K562 (cell line): Measurements from ENCODE around the gene DNAJB1. TPM values are rescaled to one million over a fixed set of nuclear protein-coding genes. Genes with fewer than 3 reads are reported as not detected.

Experiments
- ATAC-seq: fragments of 200-7000 bp; cut with Tn5 transposase; 3 replicates; pipeline ENCODE4 v1.9.1; 2020; ENCODE audit warnings: moderate library complexity
- BruUV-seq: library from RNA; stranded (reverse); fragments of 400-500 nt; replicated peaks from 2 replicates; lab custom pipeline; 2021; lab: Mats Ljungman, UMichigan
- CTCF ChIA-PET: fragments of 300-600 bp; formaldehyde crosslinking; extraction: SDS; loops from one replicate; lab custom pipeline; 2021; ENCODE audit warnings: low intra/inter-chr PET ratio; lab: Yijun Ruan, JAX
- POLR2A ChIA-PET: fragments of 300-600, 350-650 bp; sonication (Branson Sonifier 250); formaldehyde crosslinking; extraction: SDS; loops from one replicate; lab custom pipeline; 2021; ENCODE audit warnings: antibody characterized with exemption, inconsistent platforms; lab: Yijun Ruan, JAX
- DNase-seq, 4 experiments: peaks; one replicate each; pipeline versions ENCODE4 v3.0.0 to v3.0.0-alpha.2; 2011 to 2018; ENCODE audit warnings: low spot score in 3 of 4, mixed read lengths in 3 of 4; ENCODE audit errors: extremely low read depth in 1 of 4
- FAIRE-seq: peaks from 2 replicates; lab custom pipeline; 2011; peaks lifted over from hg19 to GRCh38; lab: Jason Lieb, UNC
- H2AFZ ChIP-seq: 2 replicates; pipeline ENCODE4 v1.6.0; 2011; ENCODE audit warnings: low read depth, low read length, control low read depth, inconsistent platforms
- H3K27ac ChIP-seq: fragments of 200-600 bp; 3 replicates; pipeline ENCODE4 v1.8.0; 2011; ENCODE audit warnings: low read depth, mild to moderate bottlenecking, control low read depth, inconsistent platforms, low read length, moderate library complexity, mixed read lengths; ENCODE audit errors: extremely low read depth
- H3K27me3 ChIP-seq, 2 experiments: fragments of 300-600 bp in 1 of 2; 2 replicates in 1 of 2; 3 replicates in 1 of 2; pipeline versions ENCODE4 v1.6.0 to v1.8.0; 2011; ENCODE audit warnings: inconsistent platforms in 2 of 2, low read length in 2 of 2, mild to moderate bottlenecking in 1 of 2, mixed read lengths in 1 of 2, moderate library complexity in 1 of 2; ENCODE audit not compliant: control insufficient read depth in 2 of 2, insufficient read depth in 2 of 2
- H3K36me3 ChIP-seq: fragments of 300-600 bp; 3 replicates; pipeline ENCODE4 v1.8.0; 2011; ENCODE audit warnings: mild to moderate bottlenecking, low read length, inconsistent platforms; ENCODE audit not compliant: control insufficient read depth, insufficient read depth
- H3K4me1 ChIP-seq, 2 experiments: fragments of 200-600 bp in 1 of 2; replicated peaks in 1 of 2; 2 replicates in 1 of 2; 3 replicates in 1 of 2; pipeline versions ENCODE4 v1.5.1 to v1.8.0; 2011; ENCODE audit warnings: inconsistent platforms in 2 of 2, low read length in 2 of 2, mild to moderate bottlenecking in 1 of 2, mixed read lengths in 1 of 2, moderate library complexity in 1 of 2; ENCODE audit not compliant: control insufficient read depth in 2 of 2, insufficient read depth in 2 of 2
- H3K4me2 ChIP-seq: 2 replicates; pipeline ENCODE4 v1.6.1; 2011; ENCODE audit warnings: low read length, control low read depth, inconsistent platforms, mixed read lengths; ENCODE audit not compliant: insufficient read depth
- H3K4me3 ChIP-seq: fragments of 200-600 bp; sonication (generic), shearing (Covaris generic); 2 replicates; pipeline ENCODE4 v1.5.1; 2016; ENCODE audit warnings: control low read depth, inconsistent platforms
- H3K79me2 ChIP-seq: fragments of 200-600 bp; 3 replicates; pipeline ENCODE4 v1.8.0; 2011; ENCODE audit warnings: low read length, inconsistent platforms; ENCODE audit not compliant: control insufficient read depth, insufficient read depth
- H3K9ac ChIP-seq, 2 experiments: 2 replicates each; pipeline versions ENCODE4 v1.6.0 to v1.6.1; 2011; ENCODE audit warnings: low read depth in 2 of 2, low read length in 2 of 2, control low read depth in 1 of 2, inconsistent platforms in 1 of 2, mild to moderate bottlenecking in 1 of 2, mixed read lengths in 1 of 2; ENCODE audit not compliant: insufficient read depth in 1 of 2
- H3K9me1 ChIP-seq: one replicate; pipeline ENCODE4 v1.6.0; 2011; ENCODE audit warnings: inconsistent platforms, mild to moderate bottlenecking, low read length, moderate library complexity; ENCODE audit not compliant: control insufficient read depth, insufficient read depth
- H3K9me3 ChIP-seq: replicated peaks from 2 replicates; pipeline ENCODE4 v1.5.1; 2011; ENCODE audit warnings: low read depth, low read length, inconsistent platforms; ENCODE audit not compliant: control insufficient read depth, insufficient read depth
- H4K20me1 ChIP-seq: replicated peaks from 2 replicates; pipeline ENCODE4 v1.6.1; 2011; ENCODE audit warnings: low read length, inconsistent platforms, mixed read lengths; ENCODE audit not compliant: control insufficient read depth, insufficient read depth
- BACH1 ChIP-seq: fragments of 200-800 bp; sonication (Bioruptor generic); IDR thresholded peaks from 2 replicates; pipeline ENCODE4 v1.6.1; 2016; ENCODE audit warnings: missing genetic modification characterization, missing compliant biosample characterization
- FOXA3 ChIP-seq, 2 experiments: fragments of 450-650 bp in 1 of 2; sonication (generic) in 1 of 2; formaldehyde crosslinking; IDR thresholded peaks in 1 of 2; conservative IDR thresholded peaks in 1 of 2; 2 replicates each; pipeline versions ENCODE4 v1.4.0 to v1.8.0; 2020 to 2022; ENCODE audit warnings: mild to moderate bottlenecking in 2 of 2, missing genetic modification reagents in 1 of 2
- HCFC1 ChIP-seq: IDR thresholded peaks from 2 replicates; pipeline ENCODE4 v1.6.1; 2012; ENCODE audit warnings: low read depth, low read length, improper control_type of control experiment
- HMG20B ChIP-seq: fragments of 250-450 bp; sonication (Bioruptor Pico); IDR thresholded peaks from 2 replicates; pipeline ENCODE4 v1.5.0; 2021; ENCODE audit warnings: mild to moderate bottlenecking
- RAD51 ChIP-seq: fragments of 450-650 bp; IDR thresholded peaks from 2 replicates; pipeline ENCODE4 v1.7.1; 2016; ENCODE audit warnings: low read depth, mild to moderate bottlenecking, borderline replicate concordance
- SPI1 ChIP-seq: IDR thresholded peaks from 2 replicates; pipeline ENCODE4 v1.6.1; 2011; ENCODE audit warnings: low read depth, low read length, control low read depth, borderline replicate concordance
- ZNF143 ChIP-seq: sonication (generic); formaldehyde crosslinking; IDR thresholded peaks from 2 replicates; pipeline ENCODE4 v1.9.0; 2022; ENCODE audit warnings: mild to moderate bottlenecking, missing genetic modification reagents
- WGBS: fragments of 100-300 bp; shearing (Covaris generic); methylation state at CpG from one replicate; pipeline ENCODE4 v1.1.6; 2016; ENCODE audit warnings: low coverage, mixed read lengths; ENCODE audit not compliant: insufficient coverage; ENCODE audit errors: missing lambda C conversion rate; 5-methylcytosine and 5-hydroxymethylcytosine counted together
- in situ Hi-C: fragments of 300-500 bp; cut with MboI; formaldehyde crosslinking; loops from 4 replicates; pipeline ENCODE4 v1.15.0; 2018; ENCODE audit warnings: inconsistent platforms, mixed read lengths
- intact Hi-C: fragments of 100-400 bp; cut with micrococcal nuclease; formaldehyde crosslinking; loops from 2 replicates; pipeline ENCODE4 v1.14.2; 2022
- polyA plus RNA-seq, 8 experiments: library from polyadenylated mRNA; depleted of rRNA in 4 of 8; stranded (reverse) in 5 of 8; unstranded in 3 of 8; fragments of >200 nt; fragmentation: Nextera tagmentation in 2 of 8; fragmentation: Illumina TruSeq in 1 of 8; extraction: Ambion mirVana in 2 of 8; extraction: Trizol in 1 of 8; gene quantifications; 2 replicates each; pipeline versions ENCODE4 v1.2.1 to v1.2.3, GENCODE V29; 2011 to 2014; ENCODE audit warnings: inconsistent platforms in 1 of 8, missing spikeins in 1 of 8
- total RNA-seq, 7 experiments: library from RNA; depleted of rRNA in 6 of 7; stranded (reverse); fragments of >200 nt in 6 of 7; fragmentation: Illumina TruSeq in 2 of 7; extraction: Trizol in 2 of 7; gene quantifications; 2 replicates each; pipeline versions ENCODE4 v1.2.1 to v1.2.3, GENCODE V29; 2011 to 2021; ENCODE audit warnings: low replicate concordance in 1 of 7
- TF ChIP-seq, protein P1 (sequence below): sonication (generic); formaldehyde crosslinking; IDR thresholded peaks from 2 replicates; pipeline ENCODE4 v1.8.0; 2022; ENCODE audit warnings: mild to moderate bottlenecking, missing genetic modification reagents
- TF ChIP-seq, protein P2 (sequence below): sonication (generic); formaldehyde crosslinking; IDR thresholded peaks from 2 replicates; pipeline ENCODE4 v1.8.0; 2022; ENCODE audit warnings: missing genetic modification reagents, mild to moderate bottlenecking, moderate library complexity, borderline replicate concordance
- TF ChIP-seq, protein P3 (sequence below): fragments of 450-650 bp; IDR thresholded peaks from 2 replicates; pipeline ENCODE4 v1.6.1; 2018; ENCODE audit not compliant: partially characterized antibody

Gene DNAJB1
- total and polyA plus RNA-seq, 9 of the 15 experiments (the other 6 are each of a cell fraction or from before 2014, with no cell fraction given), result 13.2 to 113 (median 62.1) TPM

DNA sequence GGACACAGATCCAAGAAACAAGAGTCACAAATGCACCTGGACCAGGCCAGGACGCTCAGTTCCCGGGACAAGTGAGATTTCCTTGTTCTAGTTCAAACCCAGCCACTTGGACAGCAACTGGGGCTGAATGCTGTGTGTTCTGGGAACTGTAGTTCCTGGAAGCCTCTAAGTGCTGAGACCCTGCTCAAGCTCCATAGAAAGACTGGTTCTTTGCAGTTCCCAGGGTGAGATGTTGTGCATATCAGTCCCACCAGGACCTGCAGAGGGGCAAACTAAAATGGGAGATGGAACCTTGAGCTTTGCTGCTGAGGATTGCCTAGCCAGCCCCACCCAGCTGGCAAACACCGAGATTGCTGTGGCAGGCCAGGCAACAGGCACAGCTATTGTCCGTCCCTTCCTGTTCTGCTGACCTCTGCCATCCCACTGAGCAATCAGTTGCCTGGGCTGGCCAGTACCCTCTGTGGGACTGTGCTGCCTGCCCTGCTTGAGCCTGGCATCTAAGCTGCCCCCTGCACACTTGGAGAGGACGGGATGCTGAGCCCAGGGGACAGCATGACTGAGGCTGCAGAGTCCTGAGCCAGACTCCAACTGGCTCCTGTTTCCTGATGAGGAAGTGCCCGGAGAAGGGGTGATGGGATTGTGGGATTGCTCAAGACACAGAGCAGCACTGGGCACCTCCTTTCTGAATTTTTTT is 20.8 kb downstream of the DNAJB1 start:
- FAIRE-seq (peak; percentile 84), ATAC-seq (peak; percentile 19; the same call in 1 of the 3 replicates), DNase-seq (peak in 2 of 4 experiments; percentile 6 to 69)
- Histone ChIP-seq H3K79me2 (peaks cover 5% of the 10 kb centered on the region; the same call in 2 of the 3 replicates), H3K9me3 (no peaks in the 10 kb centered on the region), H2AFZ (peak overlapping the region; percentile 93), H3K4me1 (peaks cover 16 to 29% of the 10 kb centered on the region in 2 experiments; a peak in 4 of 5 replicates), H3K9me1 (no peaks in the 10 kb centered on the region), H3K4me2 (peak overlapping the region; percentile 82; the same call in 1 of the 2 replicates), H3K36me3 (no peaks in the 10 kb centered on the region), H3K4me3 (no peak overlapping the region), H4K20me1 (no peaks in the 10 kb centered on the region), H3K27ac (no peak overlapping the region), H3K27me3 (no peaks in the 10 kb centered on the region), H3K9ac (peak overlapping the region in 1 of 2 experiments; percentile 80; a peak in 2 of 4 replicates)
- BruUV-seq, result no TSS peak
- 33% methylated on average over 6 of the region's 6 CpGs for WGBS
- intact Hi-C loops, result no loop called here
- ChIA-PET CTCF (interaction anchor here (0.6 kb wide), 1 partner anchor 11 kb away, joined by 3 read pairs; no protein-coding TSS in a partner anchor), POLR2A (interaction anchor here (0.7 to 2.1 kb wide), 5 partner anchors 9 to 20 kb away, joined by 3 to 11 read pairs (median 7); no protein-coding TSS in a partner anchor)
- in situ Hi-C loops, result no loop called here
- TF ChIP-seq SPI1 (peak; percentile 15; the same call in 1 of the 2 replicates), HCFC1 (peak; percentile 71), FOXA3 (CRISPR knock-in tag; conservative IDR thresholded peaks at IDR 0.05 in 1 of 2, IDR thresholded peaks at IDR 0.05 in 1 of 2) (0 out of 4 replicates have a peak, but pooled peaks of 1 of the 2 experiments have one; percentile 41), RAD51 (no peak), BACH1 (0 out of 2 replicates have a peak, but pooled peaks have one; percentile 32), ZNF143 (CRISPR knock-in tag) (peak; percentile 67), HMG20B (CRISPR knock-in tag) (no peak)
- TF ChIP-seq, protein P1, sequence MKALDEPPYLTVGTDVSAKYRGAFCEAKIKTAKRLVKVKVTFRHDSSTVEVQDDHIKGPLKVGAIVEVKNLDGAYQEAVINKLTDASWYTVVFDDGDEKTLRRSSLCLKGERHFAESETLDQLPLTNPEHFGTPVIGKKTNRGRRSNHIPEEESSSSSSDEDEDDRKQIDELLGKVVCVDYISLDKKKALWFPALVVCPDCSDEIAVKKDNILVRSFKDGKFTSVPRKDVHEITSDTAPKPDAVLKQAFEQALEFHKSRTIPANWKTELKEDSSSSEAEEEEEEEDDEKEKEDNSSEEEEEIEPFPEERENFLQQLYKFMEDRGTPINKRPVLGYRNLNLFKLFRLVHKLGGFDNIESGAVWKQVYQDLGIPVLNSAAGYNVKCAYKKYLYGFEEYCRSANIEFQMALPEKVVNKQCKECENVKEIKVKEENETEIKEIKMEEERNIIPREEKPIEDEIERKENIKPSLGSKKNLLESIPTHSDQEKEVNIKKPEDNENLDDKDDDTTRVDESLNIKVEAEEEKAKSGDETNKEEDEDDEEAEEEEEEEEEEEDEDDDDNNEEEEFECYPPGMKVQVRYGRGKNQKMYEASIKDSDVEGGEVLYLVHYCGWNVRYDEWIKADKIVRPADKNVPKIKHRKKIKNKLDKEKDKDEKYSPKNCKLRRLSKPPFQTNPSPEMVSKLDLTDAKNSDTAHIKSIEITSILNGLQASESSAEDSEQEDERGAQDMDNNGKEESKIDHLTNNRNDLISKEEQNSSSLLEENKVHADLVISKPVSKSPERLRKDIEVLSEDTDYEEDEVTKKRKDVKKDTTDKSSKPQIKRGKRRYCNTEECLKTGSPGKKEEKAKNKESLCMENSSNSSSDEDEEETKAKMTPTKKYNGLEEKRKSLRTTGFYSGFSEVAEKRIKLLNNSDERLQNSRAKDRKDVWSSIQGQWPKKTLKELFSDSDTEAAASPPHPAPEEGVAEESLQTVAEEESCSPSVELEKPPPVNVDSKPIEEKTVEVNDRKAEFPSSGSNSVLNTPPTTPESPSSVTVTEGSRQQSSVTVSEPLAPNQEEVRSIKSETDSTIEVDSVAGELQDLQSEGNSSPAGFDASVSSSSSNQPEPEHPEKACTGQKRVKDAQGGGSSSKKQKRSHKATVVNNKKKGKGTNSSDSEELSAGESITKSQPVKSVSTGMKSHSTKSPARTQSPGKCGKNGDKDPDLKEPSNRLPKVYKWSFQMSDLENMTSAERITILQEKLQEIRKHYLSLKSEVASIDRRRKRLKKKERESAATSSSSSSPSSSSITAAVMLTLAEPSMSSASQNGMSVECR (CRISPR knock-in tag), result peak; percentile 47; the same call in 1 of the 2 replicates
- TF ChIP-seq, protein P2, sequence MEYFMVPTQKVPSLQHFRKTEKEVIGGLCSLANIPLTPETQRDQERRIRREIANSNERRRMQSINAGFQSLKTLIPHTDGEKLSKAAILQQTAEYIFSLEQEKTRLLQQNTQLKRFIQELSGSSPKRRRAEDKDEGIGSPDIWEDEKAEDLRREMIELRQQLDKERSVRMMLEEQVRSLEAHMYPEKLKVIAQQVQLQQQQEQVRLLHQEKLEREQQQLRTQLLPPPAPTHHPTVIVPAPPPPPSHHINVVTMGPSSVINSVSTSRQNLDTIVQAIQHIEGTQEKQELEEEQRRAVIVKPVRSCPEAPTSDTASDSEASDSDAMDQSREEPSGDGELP, result peak; percentile 41; the same call in 1 of the 2 replicates
- TF ChIP-seq, protein P3, sequence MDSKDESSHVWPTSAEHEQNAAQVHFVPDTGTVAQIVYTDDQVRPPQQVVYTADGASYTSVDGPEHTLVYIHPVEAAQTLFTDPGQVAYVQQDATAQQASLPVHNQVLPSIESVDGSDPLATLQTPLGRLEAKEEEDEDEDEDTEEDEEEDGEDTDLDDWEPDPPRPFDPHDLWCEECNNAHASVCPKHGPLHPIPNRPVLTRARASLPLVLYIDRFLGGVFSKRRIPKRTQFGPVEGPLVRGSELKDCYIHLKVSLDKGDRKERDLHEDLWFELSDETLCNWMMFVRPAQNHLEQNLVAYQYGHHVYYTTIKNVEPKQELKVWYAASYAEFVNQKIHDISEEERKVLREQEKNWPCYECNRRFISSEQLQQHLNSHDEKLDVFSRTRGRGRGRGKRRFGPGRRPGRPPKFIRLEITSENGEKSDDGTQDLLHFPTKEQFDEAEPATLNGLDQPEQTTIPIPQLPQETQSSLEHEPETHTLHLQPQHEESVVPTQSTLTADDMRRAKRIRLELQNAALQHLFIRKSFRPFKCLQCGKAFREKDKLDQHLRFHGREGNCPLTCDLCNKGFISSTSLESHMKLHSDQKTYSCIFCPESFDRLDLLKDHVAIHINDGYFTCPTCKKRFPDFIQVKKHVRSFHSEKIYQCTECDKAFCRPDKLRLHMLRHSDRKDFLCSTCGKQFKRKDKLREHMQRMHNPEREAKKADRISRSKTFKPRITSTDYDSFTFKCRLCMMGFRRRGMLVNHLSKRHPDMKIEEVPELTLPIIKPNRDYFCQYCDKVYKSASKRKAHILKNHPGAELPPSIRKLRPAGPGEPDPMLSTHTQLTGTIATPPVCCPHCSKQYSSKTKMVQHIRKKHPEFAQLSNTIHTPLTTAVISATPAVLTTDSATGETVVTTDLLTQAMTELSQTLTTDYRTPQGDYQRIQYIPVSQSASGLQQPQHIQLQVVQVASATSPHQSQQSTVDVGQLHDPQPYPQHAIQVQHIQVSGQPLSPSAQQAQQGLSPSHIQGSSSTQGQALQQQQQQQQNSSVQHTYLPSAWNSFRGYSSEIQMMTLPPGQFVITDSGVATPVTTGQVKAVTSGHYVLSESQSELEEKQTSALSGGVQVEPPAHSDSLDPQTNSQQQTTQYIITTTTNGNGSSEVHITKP, result peak; percentile 7
